Stomach smooth muscle (tissue), 2 donors: ENCODE measurements around the gene TSPY3.
"Not testable (repeated sequence)": the region's sequence is repeated elsewhere in the genome, so short reads cannot be mapped to it uniquely, and the experiment has no call there.

ENCODE experiments used
- H3K27ac ChIP-seq: one replicate; pipeline ENCODE4 v1.7.0; 2013; ENCODE audit warnings: mild to moderate bottlenecking, low read length, inconsistent platforms
- H3K27me3 ChIP-seq, 2 donors: one replicate each; pipeline ENCODE4 v1.7.0; 2013; ENCODE audit warnings: low read length in 2 of 2; ENCODE audit not compliant: insufficient read depth in 2 of 2, control insufficient read depth in 1 of 2
- H3K36me3 ChIP-seq, 2 donors: one replicate each; pipeline ENCODE4 v1.7.0; 2013; ENCODE audit warnings: low read length in 2 of 2; ENCODE audit not compliant: control insufficient read depth in 2 of 2, insufficient read depth in 2 of 2
- H3K4me1 ChIP-seq: one replicate; pipeline ENCODE4 v1.7.0; 2013; ENCODE audit warnings: low read length; ENCODE audit not compliant: control insufficient read depth, insufficient read depth
- H3K4me3 ChIP-seq, 2 donors: one replicate each; pipeline ENCODE4 v1.7.0; 2013; ENCODE audit warnings: low read length in 2 of 2
- H3K9ac ChIP-seq, 2 donors: one replicate each; pipeline ENCODE4 v1.7.0; 2013; ENCODE audit warnings: low read length in 2 of 2, mild to moderate bottlenecking in 1 of 2
- H3K9me3 ChIP-seq, 2 donors: one replicate each; pipeline ENCODE4 v1.7.0; 2013; ENCODE audit warnings: low read length in 2 of 2; ENCODE audit not compliant: control insufficient read depth in 2 of 2
- donor health status: healthy.
- donor health status: Pancreatic carcinoma.

Gene TSPY3

GRCh38 chrY:9398121-9398520 lies at the start of gene TSPY3:
Gene TSPY3 (plus strand): TSS chrY:9398421. CDS start chrY:9398467, 46 bp downstream.
- H3K9me3 ChIP-seq, H3K9ac ChIP-seq, H3K36me3 ChIP-seq, H3K27ac ChIP-seq, H3K4me1 ChIP-seq, H3K4me3 ChIP-seq, H3K27me3 ChIP-seq: not testable (repeated sequence)

- H3K27ac ChIP-seq, H3K9ac ChIP-seq, H3K4me1 ChIP-seq, H3K27me3 ChIP-seq, H3K4me3 ChIP-seq, H3K36me3 ChIP-seq, H3K9me3 ChIP-seq: not testable (repeated sequence)
Observed at GRCh38 chrY:9357497-9357896, 40.7 kb upstream of the TSPY3 start, which contains the start of gene TSPY8. Gene TSPY8 (plus strand): TSS chrY:9357797. CDS start chrY:9357843, 46 bp downstream.

- H3K9me3 ChIP-seq, H3K4me3 ChIP-seq, H3K27me3 ChIP-seq, H3K9ac ChIP-seq, H3K27ac ChIP-seq, H3K36me3 ChIP-seq, H3K4me1 ChIP-seq: not testable (repeated sequence)
Observed at GRCh38 chrY:9396527-9396926, 1.7 kb upstream of the TSPY3 start.
